Immature natural killer cell (primary cell): Measurements from ENCODE around the gene UGT2A2. TPM values are rescaled to one million over a fixed set of nuclear protein-coding genes. Genes with fewer than 3 reads are reported as not detected.

ENCODE experiments used
- polyA plus RNA-seq, 3 donors: library from polyadenylated mRNA; unstranded; fragments of 300-500 nt; fragmentation: Illumina TruSeq; gene quantifications; one replicate each; pipeline ENCODE4 v1.2.3, GENCODE V29; 2021

The UGT2A2 gene
- polyA plus RNA-seq, 3 donors from 2014 or later = not detected

Other genes starting within 250 kb of the UGT2A2 start
- gene UGT2B4, start 143.7 kb downstream of the UGT2A2 start, polyA plus RNA-seq = not detected
- gene UGT2A1, start 13.6 kb upstream of the UGT2A2 start, polyA plus RNA-seq = not detected
- 10 to 100 TPM in 2 of 3 donors, 1 to 10 TPM in 1; 8.9 to 14.9 (median 11.0) TPM for gene SULT1B1, start 121.0 kb upstream of the UGT2A2 start, polyA plus RNA-seq
- under 1 TPM in 1 of 3 donors, not detected in 2; 0.23 TPM for gene SULT1E1, start 220.5 kb upstream of the UGT2A2 start, polyA plus RNA-seq